ENCODE data around the gene PLK5. TPM values are rescaled to one million over a fixed set of nuclear protein-coding genes. Genes with fewer than 3 reads are reported as not detected.
"Not testable (repeated sequence)": the region's sequence is repeated elsewhere in the genome, so short reads cannot be mapped to it uniquely, and the experiment has no call there.

The PLK5 gene
- polyA plus RNA-seq, 1 donor = 0.23 TPM

GRCh38 chr19:1525343-1525742, 1.5 kb downstream of the PLK5 start:
- no peak for DNase-seq

- DNase-seq = no peak
Measured at GRCh38 chr19:1526066-1526778, 2.3 kb downstream of the PLK5 start.

GRCh38 chr19:1526979-1527649, 3.2 kb downstream of the PLK5 start:
- no peak for DNase-seq

- no peak for DNase-seq
Measured at GRCh38 chr19:1527650-1528309, 3.9 kb downstream of the PLK5 start.

GRCh38 chr19:1528596-1529429, 4.9 kb downstream of the PLK5 start:
- no peak for DNase-seq

- DNase-seq = no peak
Measured at GRCh38 chr19:1529430-1529816, 5.5 kb downstream of the PLK5 start.

DNA sequence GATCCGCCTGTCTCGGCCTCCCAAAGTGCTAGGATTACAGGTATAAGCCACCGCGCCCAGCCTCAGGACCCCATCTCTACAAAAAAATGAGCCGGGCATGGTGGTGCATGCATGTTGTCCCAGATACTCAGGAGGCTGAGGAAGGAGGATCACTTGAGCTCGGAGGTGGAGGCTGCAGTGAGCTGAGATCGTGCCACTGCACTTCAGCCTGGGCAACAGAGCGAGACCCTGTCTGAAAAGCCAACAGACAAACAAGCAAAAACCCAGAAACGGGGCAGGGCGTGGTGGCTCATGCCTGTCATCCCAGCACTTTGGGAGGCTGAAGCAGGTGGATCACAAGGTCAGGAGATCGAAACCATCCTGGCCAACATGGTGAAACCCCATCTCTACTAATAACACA, 7.0 kb downstream of the PLK5 start:
- DNase-seq = not testable (repeated sequence)

- no peak for DNase-seq
Measured at GRCh38 chr19:1531587-1531986, 7.7 kb downstream of the PLK5 start.

- DNase-seq = no peak
Measured at GRCh38 chr19:1532003-1532402, 8.1 kb downstream of the PLK5 start.

GRCh38 chr19:1533510-1534150, 9.8 kb downstream of the PLK5 start:
- no peak for DNase-seq

GRCh38 chr19:1534972-1535371, 11.1 kb downstream of the PLK5 start:
- DNase-seq = no peak

GRCh38 chr19:1535699-1536098, 11.8 kb downstream of the PLK5 start:
- not testable (repeated sequence) for DNase-seq

- DNase-seq = no peak
Measured at GRCh38 chr19:1538978-1539377, 15.1 kb downstream of the PLK5 start.

DNA sequence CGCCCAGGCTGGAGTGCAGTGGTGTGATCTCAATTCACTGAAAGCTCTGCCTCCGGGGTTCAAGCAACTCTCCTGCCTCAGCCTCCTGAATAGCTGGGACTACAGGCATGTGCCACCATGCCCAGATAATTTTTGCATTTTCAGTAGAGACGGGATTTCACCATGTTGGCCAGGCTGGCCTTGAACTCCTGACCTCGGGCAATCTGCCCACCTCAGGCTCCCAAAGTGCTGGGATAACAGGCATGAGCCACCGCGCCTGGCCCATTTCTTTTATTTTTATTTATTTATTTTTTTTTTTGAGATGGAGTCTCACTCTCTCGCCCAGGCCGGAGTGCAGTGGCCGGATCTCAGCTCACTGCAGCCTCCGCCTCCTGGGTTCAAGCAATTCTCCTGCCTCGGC, 15.9 kb downstream of the PLK5 start:
- DNase-seq = not testable (repeated sequence)

DNA sequence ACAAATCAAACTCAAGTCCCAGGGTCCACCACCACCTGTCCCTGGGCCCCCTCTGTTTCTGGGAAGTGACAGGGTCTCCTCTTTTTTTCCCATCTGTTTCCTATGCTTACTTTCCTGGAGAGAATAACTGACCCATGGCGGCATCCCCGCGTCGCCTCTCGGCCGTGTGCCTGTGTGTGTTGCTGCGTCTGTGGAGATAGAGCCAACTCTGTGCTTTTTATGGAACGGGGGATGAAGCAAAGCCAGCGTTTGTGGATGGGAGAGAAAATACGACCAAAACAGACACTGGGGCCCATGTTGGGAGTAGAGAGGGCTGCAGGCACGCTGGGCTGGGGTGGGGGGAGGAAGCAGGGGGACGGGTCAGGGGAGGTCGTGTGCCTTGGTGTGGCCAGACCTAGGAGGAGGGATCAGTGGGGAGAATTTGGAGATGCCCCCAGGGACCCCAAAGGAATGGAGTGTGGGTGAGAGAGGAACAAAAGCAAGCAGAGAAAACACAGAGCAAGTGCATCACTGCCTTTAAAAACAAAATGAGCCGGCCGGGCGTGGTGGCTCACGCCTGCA, 16.6 kb downstream of the PLK5 start:
- no peak for DNase-seq

GRCh38 chr19:1549332-1549945, 25.6 kb downstream of the PLK5 start:
- DNase-seq = no peak

DNA sequence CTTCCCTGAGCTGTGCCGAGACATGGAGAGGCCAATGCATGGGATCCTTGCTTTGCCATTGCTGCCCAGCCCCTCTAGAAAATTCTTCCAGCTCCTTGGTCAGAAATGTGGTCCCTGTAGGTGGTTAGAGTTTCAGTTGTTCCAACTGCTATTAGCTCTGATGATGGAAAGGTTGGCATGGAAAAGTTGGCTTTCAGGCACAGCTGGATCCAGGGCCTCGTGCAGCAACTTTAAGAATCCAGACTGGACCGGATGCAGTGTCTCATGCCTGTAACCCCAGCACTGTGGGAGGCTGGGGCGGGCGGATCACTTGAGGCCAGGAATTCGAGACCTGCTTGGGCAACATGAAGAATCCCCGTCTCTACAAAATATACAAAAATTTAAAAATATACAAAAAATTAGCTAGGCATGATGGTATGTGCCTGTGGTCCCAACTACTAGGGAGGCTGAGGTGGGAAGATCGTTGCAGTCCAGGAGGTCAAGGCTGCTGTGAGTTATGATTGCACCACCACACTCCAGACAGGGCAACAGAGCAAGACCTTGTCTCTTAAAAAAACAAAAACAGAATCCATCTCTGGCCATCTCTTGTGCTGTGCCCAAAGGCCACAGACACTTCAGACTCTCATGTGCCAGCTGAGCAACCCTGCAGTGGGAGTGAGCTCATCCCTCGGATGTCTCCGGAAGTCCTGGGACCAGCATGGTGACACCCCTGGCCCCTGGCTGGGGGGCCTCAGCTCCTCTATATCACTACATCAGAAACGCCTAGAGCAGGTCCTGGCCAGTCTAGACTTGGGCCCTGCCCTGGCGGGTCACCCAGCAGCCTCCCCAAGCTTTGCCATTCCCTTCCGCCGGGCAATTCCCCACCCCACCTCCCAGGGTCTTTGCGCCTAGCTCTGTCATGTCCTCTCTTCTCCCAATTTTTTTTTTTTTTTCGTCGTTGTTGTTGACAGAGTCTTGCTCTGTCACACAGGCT, 27.5 kb downstream of the PLK5 start:
- no peak for DNase-seq

GRCh38 chr19:1553415-1553814, 29.5 kb downstream of the PLK5 start:
- no peak for DNase-seq

GRCh38 chr19:1554968-1555367, 31.1 kb downstream of the PLK5 start:
- no peak for DNase-seq

All from left kidney (tissue), 2 donors.